Measurements from ENCODE around the gene TSKS. TPM values are rescaled to one million over a fixed set of nuclear protein-coding genes. Genes with fewer than 3 reads are reported as not detected.

The TSKS gene
- total RNA-seq, 1 donor from 2014 or later, result not detected

GRCh38 chr19:49691243-49692146 lies 71.6 kb downstream of the TSKS start:
- Histone ChIP-seq H3K36me3 (peaks cover under 1 to 16% of the 10 kb centered on the region in 2 donors), H3K27me3 (no peaks in the 10 kb centered on the region), H3K4me1 (peaks cover 0 to 17% of the 10 kb centered on the region in 2 donors), H3K4me3 (peak overlapping the region; percentile 46 to 65), H3K9me3 (no peaks in the 10 kb centered on the region), H3K27ac (no peak overlapping the region)
- no peak for TF ChIP-seq CTCF (IDR thresholded peaks at IDR 0.05)
- no peak for DNase-seq (ENCODE audit: low spot score in 2 of 2)
- intact Hi-C loops (cut with DNase I), result no loop called here

GRCh38 chr19:49690656-49691242 lies 72.4 kb downstream of the TSKS start, which contains the start of gene CPT1C:
Gene CPT1C, plus strand, starts transcription at chr19:49691116. Its CDS starts 1,137 bp downstream, at chr19:49692253.
- Histone ChIP-seq H3K4me1 (peaks cover 0 to 17% of the 10 kb centered on the region in 2 donors), H3K36me3 (peaks cover 8 to 23% of the 10 kb centered on the region in 2 donors), H3K27ac (peak within 1 kb of the TSS in 1 of 2 donors; percentile 13), H3K4me3 (peak within 1 kb of the TSS; percentile 46 to 65), H3K9me3 (no peaks in the 10 kb centered on the region), H3K27me3 (no peaks in the 10 kb centered on the region)
- no peak for TF ChIP-seq CTCF (IDR thresholded peaks at IDR 0.05)
- intact Hi-C loops (cut with DNase I), result no loop called here
- peak in 1 of 2 donors; percentile 82 for DNase-seq (ENCODE audit: low spot score in 2 of 2)

GRCh38 chr19:49690079-49690655 lies 72.9 kb downstream of the TSKS start:
- Histone ChIP-seq H3K4me3 (peak overlapping the region; percentile 46 to 65), H3K36me3 (peaks cover 14 to 29% of the 10 kb centered on the region in 2 donors), H3K27ac (no peak overlapping the region), H3K27me3 (no peaks in the 10 kb centered on the region), H3K9me3 (no peaks in the 10 kb centered on the region), H3K4me1 (peaks cover 0 to 17% of the 10 kb centered on the region in 2 donors)
- DNase-seq (ENCODE audit: low spot score in 2 of 2), result no peak
- peak in 1 of 3 experiments; percentile 6 for TF ChIP-seq CTCF (IDR thresholded peaks at IDR 0.05)
- intact Hi-C loops (cut with DNase I), result no loop called here

Other genes with a start within 250 kb of the TSKS start
- 116 TPM for gene RCN3, start 235.3 kb downstream of the TSKS start, total RNA-seq
- gene NOSIP, start 182.8 kb downstream of the TSKS start, total RNA-seq, result 85.3 TPM
- not detected for gene PRRG2, start 182.0 kb downstream of the TSKS start, total RNA-seq
- gene PRR12, start 172.1 kb downstream of the TSKS start, total RNA-seq, result 23.6 TPM
- 161 TPM for gene RRAS, start 123.2 kb downstream of the TSKS start, total RNA-seq
- gene SCAF1, start 121.1 kb downstream of the TSKS start, total RNA-seq, result 72.2 TPM
- gene IRF3, start 97.4 kb downstream of the TSKS start, total RNA-seq, result 75.9 TPM
- gene BCL2L12, start 97.4 kb downstream of the TSKS start, total RNA-seq, result 0.64 TPM
- gene PRMT1, start 86.0 kb downstream of the TSKS start, total RNA-seq, result 271 TPM
- 9.8 TPM for gene ADM5, start 73.7 kb downstream of the TSKS start, total RNA-seq
- gene CPT1C, start 72.2 kb downstream of the TSKS start, total RNA-seq, result 12.3 TPM
- gene AP2A1, start 3.7 kb upstream of the TSKS start, total RNA-seq, result 249 TPM
- gene FUZ, start 50.0 kb upstream of the TSKS start, total RNA-seq, result 22.1 TPM
- gene MED25, start 55.0 kb upstream of the TSKS start, total RNA-seq, result 54.0 TPM
- gene PTOV1, start 87.9 kb upstream of the TSKS start, total RNA-seq, result 163 TPM
- gene PNKP, start 104.3 kb upstream of the TSKS start, total RNA-seq, result 46.3 TPM
- 12.8 TPM for gene AKT1S1, start 114.0 kb upstream of the TSKS start, total RNA-seq
- gene TBC1D17, start 114.4 kb upstream of the TSKS start, total RNA-seq, result 44.6 TPM
- 0.96 TPM for gene IL4I1, start 133.6 kb upstream of the TSKS start, total RNA-seq
- 4.3 TPM for gene ATF5, start 165.9 kb upstream of the TSKS start, total RNA-seq
- 38.8 TPM for gene NUP62, start 166.2 kb upstream of the TSKS start, total RNA-seq
- 12.7 TPM for gene SIGLEC11, start 197.9 kb upstream of the TSKS start, total RNA-seq

Measured in ascending aorta (tissue), 2 donors.